Activated naive CD8-positive, alpha-beta T cell treated with anti-CD3 and anti-CD28 coated beads, Interleukin-2, amount 10 ng/mL, durations not matched to agents 7 days and 5 days (primary cell): ENCODE measurements around the gene CEP68. TPM values are rescaled to one million over a fixed set of nuclear protein-coding genes. Genes with fewer than 3 reads are reported as not detected.
A peak's percentile ranks its signal among the peaks of the same experiment; 100 is the strongest.
"Not testable (repeated sequence)": the region's sequence is repeated elsewhere in the genome, so short reads cannot be mapped to it uniquely, and the experiment has no call there.

ENCODE experiments used
- ATAC-seq: fragments of 150-1000 bp; cut with Tn5 transposase; one replicate; pipeline ENCODE4 v1.10.0; 2021; ENCODE audit warnings: low read depth, moderate library complexity
- POLR2A ChIA-PET: fragments of 350-600 bp; sonication (Branson Sonifier 250); formaldehyde crosslinking; loops from one replicate; lab custom pipeline; 2021; ENCODE audit warnings: antibody characterized with exemption; lab: Charles Lee
- DNase-seq: peaks from one replicate; pipeline ENCODE4 v3.0.0; 2021
- H3K27ac Mint-ChIP-seq: one replicate; pipeline ENCODE4 v1.8.0; 2022; ENCODE audit warnings: mild to moderate bottlenecking, mixed read lengths
- H3K27me3 Mint-ChIP-seq: one replicate; pipeline ENCODE4 v1.8.0; 2022; ENCODE audit warnings: mild to moderate bottlenecking, moderate library complexity, mixed read lengths
- H3K36me3 Mint-ChIP-seq: one replicate; pipeline ENCODE4 v1.8.0; 2021; ENCODE audit warnings: mild to moderate bottlenecking, mixed read lengths
- H3K4me1 Mint-ChIP-seq: one replicate; pipeline ENCODE4 v1.8.0; 2021; ENCODE audit warnings: mixed read lengths
- H3K4me3 Mint-ChIP-seq: one replicate; pipeline ENCODE4 v1.8.0; 2022; ENCODE audit warnings: mild to moderate bottlenecking, moderate library complexity, mixed read lengths
- H3K9me3 Mint-ChIP-seq: one replicate; pipeline ENCODE4 v1.8.0; 2021; ENCODE audit warnings: mixed read lengths
- total RNA-seq, 2 experiments: library from RNA; stranded (reverse); gene quantifications; one replicate each; pipeline ENCODE4 v1.2.3, GENCODE V29; 2021

CEP68 gene
- total RNA-seq, 2 experiments from 2014 or later = 20.9 to 22.8 TPM

DNA sequence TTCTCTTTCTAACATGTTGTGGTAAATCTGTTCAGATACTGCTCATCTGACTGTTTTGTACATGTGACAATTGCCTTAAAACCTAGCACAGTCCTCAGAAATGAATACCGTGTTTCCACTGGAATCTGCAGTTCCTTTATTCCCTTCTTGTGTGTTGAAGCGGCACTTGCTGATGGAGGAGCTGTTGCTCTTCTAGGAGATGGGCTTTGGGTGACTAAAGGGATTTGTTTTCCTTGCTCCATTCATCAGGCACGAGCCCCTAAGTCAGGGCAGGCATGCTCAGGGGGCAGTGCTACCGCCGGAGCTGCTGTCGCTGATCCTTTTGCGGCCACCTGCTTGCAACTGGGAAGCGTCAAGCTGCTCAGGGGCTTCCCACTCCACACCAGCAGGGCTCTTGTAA is 32.5 kb upstream of the CEP68 start:
- DNase-seq (no peak), ATAC-seq (no peak)
- no peaks in the 10 kb centered on the region for H3K9me3 Mint-ChIP-seq
- H3K4me3 Mint-ChIP-seq = no peak overlapping the region
- H3K4me1 Mint-ChIP-seq = peaks cover 4% of the 10 kb centered on the region
- POLR2A ChIA-PET = interaction anchor here (0.6 kb wide), 1 partner anchor 34 kb away, joined by 3 read pairs; no protein-coding TSS in a partner anchor
- H3K27me3 Mint-ChIP-seq = no peaks in the 10 kb centered on the region
- peaks cover 12% of the 10 kb centered on the region for H3K36me3 Mint-ChIP-seq
- H3K27ac Mint-ChIP-seq = peak overlapping the region; percentile 31

DNA sequence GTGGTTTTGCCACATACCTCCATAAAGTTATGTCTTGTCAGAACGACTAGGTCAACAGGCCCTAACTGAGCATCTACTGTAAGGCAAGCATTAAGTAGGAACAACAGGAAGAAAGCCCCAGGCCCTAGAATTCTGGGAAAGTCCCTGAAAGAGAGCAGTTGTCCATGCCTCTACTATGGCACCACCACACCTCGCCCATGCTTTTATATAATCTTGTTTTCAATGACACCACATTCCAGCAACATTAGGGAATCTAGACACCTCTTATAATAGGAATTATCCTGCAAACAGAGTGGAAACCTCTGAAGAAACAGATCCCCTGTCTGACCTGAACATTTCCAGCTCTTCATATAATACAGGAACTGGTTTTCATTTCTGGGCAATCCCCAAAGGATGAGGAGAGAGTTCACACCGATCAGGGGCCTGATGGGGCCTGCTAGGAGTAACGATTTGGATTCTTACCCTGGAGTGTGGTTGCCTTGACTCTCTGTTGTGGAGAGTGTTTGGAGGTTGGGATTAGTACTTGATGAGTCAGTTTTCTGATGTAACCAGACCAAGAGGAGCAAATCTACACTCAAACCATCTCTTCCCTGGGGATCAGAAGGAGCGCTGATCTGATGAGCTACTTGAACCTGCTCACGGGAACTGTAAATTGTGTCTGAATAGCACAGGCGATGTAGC is 31.9 kb upstream of the CEP68 start:
- no peak overlapping the region for H3K27ac Mint-ChIP-seq
- ATAC-seq (no peak), DNase-seq (no peak)
- no peaks in the 10 kb centered on the region for H3K27me3 Mint-ChIP-seq
- H3K36me3 Mint-ChIP-seq = peaks cover 7% of the 10 kb centered on the region
- peaks cover 4% of the 10 kb centered on the region for H3K4me1 Mint-ChIP-seq
- no peaks in the 10 kb centered on the region for H3K9me3 Mint-ChIP-seq
- POLR2A ChIA-PET = interaction anchor here (0.6 kb wide), 1 partner anchor 34 kb away, joined by 3 read pairs; no protein-coding TSS in a partner anchor
- H3K4me3 Mint-ChIP-seq = no peak overlapping the region

DNA sequence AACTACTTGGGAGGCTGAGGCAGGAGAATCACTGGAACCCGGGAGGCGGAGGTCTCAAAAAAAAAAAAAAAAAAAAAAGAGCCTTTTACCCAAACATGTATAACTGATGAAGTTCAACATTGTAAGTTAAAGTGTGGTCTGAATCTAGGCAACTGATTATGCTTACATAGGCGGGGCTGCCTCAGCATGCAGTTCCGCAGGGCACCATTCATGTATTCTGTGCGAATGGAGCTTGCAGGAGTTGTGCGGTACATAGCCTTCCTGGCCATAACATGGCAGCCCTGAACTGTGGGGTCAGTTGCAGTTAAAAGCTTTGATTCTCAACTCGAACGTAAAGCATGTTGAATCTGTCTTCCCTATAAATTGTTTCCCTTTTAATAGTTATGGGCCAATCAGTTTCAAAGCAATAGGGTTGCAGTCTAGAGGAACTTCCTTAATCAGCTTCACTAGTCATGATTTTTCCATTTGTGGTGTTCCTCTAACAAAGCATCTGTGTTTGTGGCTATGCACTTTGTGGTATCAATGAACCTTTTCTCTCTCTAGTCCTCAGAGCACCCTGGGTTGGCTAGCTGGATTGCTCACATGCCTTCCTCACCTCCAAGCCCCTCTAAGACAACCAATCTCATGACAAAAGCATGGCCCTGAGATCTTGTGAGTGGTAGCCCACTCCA is 30.6 kb upstream of the CEP68 start:
- H3K27ac Mint-ChIP-seq = no peak overlapping the region

DNA sequence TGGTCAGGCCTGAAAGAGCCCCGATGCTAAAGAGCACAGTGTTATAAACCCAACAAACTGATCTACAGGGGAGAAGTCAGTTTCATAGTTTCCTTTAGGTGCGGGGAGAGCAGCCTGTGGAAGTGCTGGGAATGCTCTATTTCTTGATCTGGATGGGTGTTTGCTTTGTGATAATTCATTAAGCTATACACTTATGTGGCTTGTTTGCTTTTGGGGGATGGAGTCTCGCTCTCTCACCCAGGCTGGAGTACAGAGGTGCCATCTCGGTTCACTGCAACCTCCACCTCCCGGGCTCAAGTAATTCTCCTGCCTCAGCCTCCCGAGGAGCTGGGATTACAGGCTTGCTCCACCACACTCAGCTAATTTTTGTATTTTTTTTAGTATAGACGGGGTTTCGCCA is 30.1 kb upstream of the CEP68 start:
- Mint-ChIP-seq H3K4me3 (no peak overlapping the region), H3K27ac (no peak overlapping the region), H3K27me3 (no peaks in the 10 kb centered on the region), H3K4me1 (peaks cover 9% of the 10 kb centered on the region), H3K36me3 (peaks cover 7% of the 10 kb centered on the region), H3K9me3 (no peaks in the 10 kb centered on the region)
- POLR2A ChIA-PET = no interaction called here
- DNase-seq (no peak), ATAC-seq (no peak)

More for the DNA sequence above, 30.6 kb upstream of the CEP68 start:
- DNase-seq = no peak
- H3K9me3 Mint-ChIP-seq = no peaks in the 10 kb centered on the region
- H3K4me1 Mint-ChIP-seq = peaks cover 4% of the 10 kb centered on the region
- POLR2A ChIA-PET = no interaction called here
- no peak overlapping the region for H3K4me3 Mint-ChIP-seq
- H3K27me3 Mint-ChIP-seq = no peaks in the 10 kb centered on the region
- ATAC-seq = no peak
- peaks cover 7% of the 10 kb centered on the region for H3K36me3 Mint-ChIP-seq

DNA sequence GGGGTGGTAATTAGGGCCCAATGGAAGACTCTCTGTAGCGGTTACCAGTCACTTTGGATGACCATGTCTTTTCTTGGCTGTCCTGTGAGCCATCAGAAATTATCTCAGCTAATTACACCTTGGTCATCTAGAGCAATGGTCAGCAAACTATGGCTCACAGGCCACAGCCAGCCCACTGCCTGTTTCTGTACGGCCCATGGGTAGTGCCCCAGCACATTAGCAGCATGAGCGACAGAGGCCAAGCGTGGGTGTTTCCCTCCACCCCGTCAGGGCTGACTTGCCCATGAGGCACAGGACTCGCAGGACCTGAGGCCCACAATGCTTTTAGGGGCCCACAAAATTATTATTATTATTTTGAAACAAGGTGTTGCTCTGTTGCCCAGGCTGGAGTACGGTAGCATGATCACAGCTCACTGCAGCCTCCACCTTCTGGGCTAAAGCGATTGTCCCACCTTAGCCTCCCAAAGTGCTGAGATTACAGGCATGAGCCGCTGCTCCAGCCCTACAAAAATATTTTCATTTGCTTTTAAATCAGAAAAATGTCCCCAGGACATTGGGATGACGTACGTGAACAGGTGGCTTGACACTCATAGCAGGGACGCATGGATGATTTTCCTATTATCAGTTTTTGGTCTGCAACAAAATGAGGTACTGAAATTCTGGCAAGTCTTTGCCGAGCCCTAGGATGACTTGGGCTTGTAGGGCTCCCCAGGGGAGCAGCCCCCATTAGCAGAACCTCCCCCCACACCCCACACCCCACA is 29.3 kb upstream of the CEP68 start:
- Mint-ChIP-seq H3K27ac (no peak overlapping the region), H3K9me3 (no peaks in the 10 kb centered on the region), H3K4me1 (peaks cover 16% of the 10 kb centered on the region), H3K36me3 (peaks cover 5% of the 10 kb centered on the region), H3K4me3 (no peak overlapping the region), H3K27me3 (no peaks in the 10 kb centered on the region)
- DNase-seq (no peak), ATAC-seq (no peak)
- POLR2A ChIA-PET = no interaction called here

DNA sequence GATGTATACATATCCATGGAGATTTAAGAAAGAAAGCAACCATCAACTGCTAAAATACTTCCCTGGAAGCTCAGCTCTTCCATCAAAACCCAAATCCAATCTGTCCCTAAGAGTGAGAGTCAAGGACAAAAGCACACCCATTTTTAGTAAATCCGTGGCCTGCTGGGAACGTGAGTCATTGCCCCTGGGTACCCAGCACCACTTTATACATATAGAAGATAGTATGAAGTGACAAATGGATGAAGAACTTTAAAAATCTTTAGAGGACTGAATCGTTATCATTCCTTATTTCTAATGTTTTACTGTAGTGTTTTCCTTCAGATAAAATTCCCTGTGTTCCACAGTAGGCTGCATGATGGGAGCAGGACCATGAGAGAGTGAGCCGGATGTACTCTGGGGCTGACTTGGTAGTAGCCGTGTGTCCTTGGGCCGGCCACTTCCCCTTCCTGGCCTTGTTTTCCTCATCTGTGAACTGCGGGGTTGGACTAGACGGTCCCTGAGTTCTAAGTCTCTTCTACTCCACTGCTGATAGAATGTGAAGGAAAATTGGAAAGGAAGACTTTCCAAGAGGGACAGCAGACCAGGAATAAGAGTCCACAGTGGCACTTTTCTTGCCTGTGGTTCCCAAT is 28.5 kb upstream of the CEP68 start:
- POLR2A ChIA-PET = no interaction called here
- no peaks in the 10 kb centered on the region for H3K27me3 Mint-ChIP-seq
- DNase-seq (no peak), ATAC-seq (no peak)
- H3K36me3 Mint-ChIP-seq = peaks cover 5% of the 10 kb centered on the region
- peaks cover 24% of the 10 kb centered on the region for H3K4me1 Mint-ChIP-seq
- no peak overlapping the region for H3K27ac Mint-ChIP-seq
- no peak overlapping the region for H3K4me3 Mint-ChIP-seq
- H3K9me3 Mint-ChIP-seq = no peaks in the 10 kb centered on the region

DNA sequence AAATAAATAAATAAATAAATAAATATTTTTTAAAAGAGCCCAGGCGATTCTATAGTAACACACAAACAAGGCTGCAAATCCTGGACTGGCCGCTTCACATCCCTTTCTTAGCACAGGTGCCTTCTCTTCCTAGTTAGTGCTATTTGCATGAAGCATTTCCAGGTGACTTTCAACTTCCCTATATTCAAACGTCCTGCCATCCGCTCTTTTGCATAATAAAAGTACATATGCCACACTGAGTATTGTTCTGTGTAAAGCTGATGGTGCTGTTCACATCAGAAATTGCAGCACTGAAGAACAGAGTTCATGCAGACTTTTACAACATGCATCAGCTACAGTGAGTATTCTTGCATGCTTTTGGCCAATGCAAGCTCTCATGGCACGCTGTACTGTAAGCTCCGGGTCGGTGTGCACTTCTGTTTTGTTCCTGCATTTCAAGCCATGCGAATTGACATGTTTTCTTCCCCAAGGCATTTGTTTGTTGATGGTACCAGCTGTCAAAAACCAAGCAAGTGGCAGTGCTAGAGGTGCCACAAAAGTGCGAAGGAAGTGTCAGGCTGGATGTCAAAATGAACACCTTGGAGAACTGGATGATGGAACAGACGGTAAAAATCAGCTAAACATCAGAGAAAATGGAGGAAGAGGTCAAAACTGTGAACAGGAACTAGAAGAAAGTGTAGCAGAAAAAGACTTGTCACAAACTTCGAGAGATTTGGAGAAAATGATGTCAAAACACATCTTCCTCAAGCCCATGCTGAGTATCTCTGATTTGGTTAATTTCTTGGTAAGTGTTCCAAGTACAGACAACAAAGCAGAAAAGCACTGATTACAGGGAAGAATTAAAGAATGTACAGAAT is 25.5 kb upstream of the CEP68 start:
- no peak overlapping the region for H3K4me3 Mint-ChIP-seq
- no peak for DNase-seq
- H3K27me3 Mint-ChIP-seq = no peaks in the 10 kb centered on the region
- POLR2A ChIA-PET = interaction anchor here (1.0 to 1.4 kb wide), 2 partner anchors 38 to 113 kb away, joined by 3 to 4 read pairs; no protein-coding TSS in a partner anchor
- no peaks in the 10 kb centered on the region for H3K9me3 Mint-ChIP-seq
- H3K27ac Mint-ChIP-seq = no peak overlapping the region
- peaks cover 23% of the 10 kb centered on the region for H3K4me1 Mint-ChIP-seq
- peaks cover 3% of the 10 kb centered on the region for H3K36me3 Mint-ChIP-seq
- ATAC-seq = no peak

DNA sequence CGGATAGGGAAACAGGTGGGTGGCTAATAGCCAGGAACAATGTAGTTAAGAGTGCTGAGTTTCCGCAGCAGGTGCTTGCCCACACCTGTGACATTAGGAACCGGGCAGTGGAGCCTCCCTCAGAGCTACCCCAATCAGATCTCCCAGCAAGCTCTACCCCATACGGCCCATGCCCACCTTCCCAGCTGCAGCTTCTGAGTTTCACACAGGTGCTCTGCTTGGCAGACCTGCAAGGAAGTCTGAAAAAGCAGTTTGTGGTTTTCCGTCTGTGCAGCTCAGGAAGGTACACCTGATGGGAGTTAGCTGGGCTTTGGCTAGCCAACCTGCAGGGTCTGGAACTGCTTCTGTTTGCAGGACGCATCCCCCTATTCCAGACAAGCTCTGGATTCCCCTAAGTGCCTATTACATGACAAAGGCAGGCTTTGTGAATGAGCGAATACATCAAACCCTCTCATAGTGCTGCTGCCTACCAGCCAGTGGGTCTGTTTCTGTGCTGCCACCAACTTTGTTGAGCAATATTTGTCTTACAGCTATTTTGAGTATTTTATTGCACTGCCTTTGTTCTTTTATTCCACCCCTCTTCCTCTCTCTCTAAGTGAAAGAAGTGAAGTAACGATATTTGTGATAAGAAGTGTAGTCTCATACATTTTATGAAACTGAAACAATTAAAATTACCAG is 24.7 kb upstream of the CEP68 start:
- DNase-seq (no peak), ATAC-seq (peak; percentile 43)
- no peaks in the 10 kb centered on the region for H3K27me3 Mint-ChIP-seq
- POLR2A ChIA-PET = interaction anchor here (1.4 kb wide), 1 partner anchor 39 kb away, joined by 4 read pairs; no protein-coding TSS in a partner anchor
- H3K27ac Mint-ChIP-seq = peak overlapping the region; percentile 25
- H3K4me1 Mint-ChIP-seq = peaks cover 20% of the 10 kb centered on the region
- H3K36me3 Mint-ChIP-seq = no peaks in the 10 kb centered on the region
- no peaks in the 10 kb centered on the region for H3K9me3 Mint-ChIP-seq
- peak overlapping the region; percentile 42 for H3K4me3 Mint-ChIP-seq

DNA sequence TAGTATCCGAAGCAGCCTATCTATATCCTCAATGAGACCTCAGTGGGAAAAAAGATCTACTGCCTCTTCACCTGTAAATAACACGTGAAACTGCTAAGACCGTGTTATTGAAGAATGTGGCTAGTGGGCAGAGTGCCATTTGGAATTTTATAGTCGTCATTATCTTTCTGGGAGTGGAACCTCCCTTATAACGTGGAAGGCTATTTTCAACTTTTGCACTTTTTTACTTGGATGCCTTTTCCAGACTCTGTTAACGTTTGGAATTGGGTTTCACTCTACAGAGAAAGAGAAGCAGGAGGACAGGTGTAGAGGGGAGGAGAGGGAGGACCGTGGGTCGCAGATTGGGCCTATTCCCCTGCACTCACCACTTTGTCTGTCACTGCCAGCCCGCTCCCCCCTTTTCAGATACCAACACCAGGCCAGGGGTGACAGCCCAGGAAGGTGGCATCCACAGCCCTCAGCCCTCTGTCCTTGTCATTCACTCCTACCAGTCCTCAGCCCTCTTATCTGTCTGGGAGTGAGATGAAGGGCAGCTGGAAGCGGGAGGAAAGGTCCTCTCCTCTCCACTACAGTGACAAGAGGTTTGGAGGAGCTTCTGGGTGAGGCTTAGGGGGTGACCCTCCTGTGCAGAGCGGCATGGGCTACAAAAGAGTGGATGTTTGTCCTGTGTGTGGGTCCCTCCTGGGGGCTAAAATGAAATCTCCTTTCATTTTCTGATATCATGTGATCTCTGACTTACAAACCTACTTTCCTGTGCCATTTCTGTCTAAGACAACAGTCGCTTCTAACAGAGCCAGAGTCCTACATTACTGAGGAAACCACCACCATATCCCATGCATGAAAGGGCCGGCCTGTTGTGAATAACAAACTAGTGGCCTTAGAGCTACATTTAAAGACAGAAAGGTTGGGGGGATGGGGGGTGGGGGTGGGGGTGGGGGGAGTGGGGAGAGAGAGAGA is 23.9 kb upstream of the CEP68 start:
- H3K27ac Mint-ChIP-seq = peak overlapping the region; percentile 25
- peaks cover 20% of the 10 kb centered on the region for H3K4me1 Mint-ChIP-seq

DNA sequence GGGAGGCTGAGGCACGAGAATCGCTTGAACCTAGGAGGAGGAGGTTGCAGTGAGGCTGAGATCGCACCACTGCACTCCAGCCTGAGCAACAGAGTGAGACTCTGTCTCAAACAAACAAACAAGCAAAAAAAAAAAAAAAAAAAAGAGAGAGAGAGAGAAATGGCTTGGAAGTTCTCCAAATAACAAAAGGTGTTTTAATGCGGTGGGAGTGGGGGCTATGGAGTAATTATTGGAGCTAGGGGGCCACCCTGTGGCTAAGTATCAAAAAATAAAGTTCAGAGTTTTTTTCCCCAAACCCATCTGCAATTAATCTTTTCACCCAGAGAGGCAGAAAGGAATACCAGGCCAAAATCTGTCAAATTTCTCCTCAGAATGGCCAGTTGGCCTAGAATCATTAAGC is 23.0 kb upstream of the CEP68 start:
- Mint-ChIP-seq H3K27me3 (no peaks in the 10 kb centered on the region), H3K36me3 (peaks cover 1% of the 10 kb centered on the region), H3K9me3 (no peaks in the 10 kb centered on the region), H3K4me1 (peaks cover 21% of the 10 kb centered on the region), H3K4me3 (no peak overlapping the region), H3K27ac (no peak overlapping the region)
- ATAC-seq = no peak
- POLR2A ChIA-PET = interaction anchor here (0.7 to 1.2 kb wide), 5 partner anchors 86 to 169 kb away, joined by 3 to 4 read pairs (median 3); no protein-coding TSS in a partner anchor
- no peak for DNase-seq

More for the DNA sequence above, 23.9 kb upstream of the CEP68 start:
- POLR2A ChIA-PET = interaction anchor here (0.8 to 1.4 kb wide), 3 partner anchors 40 to 115 kb away, joined by 3 to 4 read pairs (median 3); no protein-coding TSS in a partner anchor
- ATAC-seq (peak; percentile 45), DNase-seq (no peak)
- Mint-ChIP-seq H3K27me3 (no peaks in the 10 kb centered on the region), H3K9me3 (no peaks in the 10 kb centered on the region), H3K36me3 (no peaks in the 10 kb centered on the region), H3K4me3 (peak overlapping the region; percentile 42)

DNA sequence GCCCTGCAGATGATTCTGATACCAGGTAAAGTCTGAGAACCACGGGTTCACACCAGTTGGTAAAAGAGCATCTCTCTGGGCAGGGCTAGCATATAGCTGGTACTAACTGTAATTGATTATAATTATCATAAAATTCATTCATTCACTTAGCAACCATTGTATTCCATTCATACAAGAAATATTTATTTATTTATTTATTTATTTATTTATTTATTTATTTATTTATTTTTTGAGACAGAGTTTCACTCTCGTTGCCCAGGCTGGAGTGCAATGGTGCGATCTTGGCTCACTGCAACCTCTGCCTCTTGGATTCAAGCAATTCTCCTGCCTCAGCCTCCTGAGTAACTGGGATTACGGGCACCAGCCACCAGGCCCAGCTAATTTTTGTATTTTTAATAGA is 22.5 kb upstream of the CEP68 start:
- POLR2A ChIA-PET = interaction anchor here (0.7 to 1.2 kb wide), 4 partner anchors 87 to 169 kb away, joined by 3 to 4 read pairs (median 4); no protein-coding TSS in a partner anchor
- H3K27me3 Mint-ChIP-seq, H3K9me3 Mint-ChIP-seq, H3K4me3 Mint-ChIP-seq, DNase-seq, H3K36me3 Mint-ChIP-seq, H3K27ac Mint-ChIP-seq: not testable (repeated sequence)
- peak; percentile 24 for ATAC-seq
- peaks cover 23% of the 10 kb centered on the region for H3K4me1 Mint-ChIP-seq
